ENCODE data around the gene DENND10. TPM values are rescaled to one million over a fixed set of nuclear protein-coding genes. Genes with fewer than 3 reads are reported as not detected.
"Not testable (repeated sequence)": the region's sequence is repeated elsewhere in the genome, so short reads cannot be mapped to it uniquely, and the experiment has no call there.

Gene DENND10
- polyA plus RNA-seq, 6 donors from 2014 or later = 10.0 to 24.2 (median 18.8) TPM

DNA sequence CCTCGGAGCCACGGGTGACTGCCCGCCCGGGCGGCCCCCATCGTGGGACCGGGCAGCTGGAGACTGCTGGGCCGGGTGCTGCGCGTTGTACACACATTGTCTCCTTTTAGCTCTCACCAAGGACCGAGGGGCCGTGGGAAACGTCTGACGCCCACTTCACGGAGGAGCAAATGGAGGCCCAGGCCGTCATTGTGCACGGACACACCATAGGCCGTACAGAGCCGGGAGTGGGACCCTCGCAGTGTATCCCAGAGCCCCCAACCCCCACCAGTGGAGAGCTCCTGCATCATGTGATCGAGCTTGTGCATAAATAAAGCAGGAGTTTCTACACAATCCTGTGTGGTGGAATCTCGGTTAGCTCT lies 722 bp downstream of the DENND10 start:
- Mint-ChIP-seq H3K27me3 (no peaks in the 10 kb centered on the region), H3K4me1 (peaks cover 0 to 9% (median 8%) of the 10 kb centered on the region in 3 donors), H3K9me3 (no peaks in the 10 kb centered on the region), H3K4me3 (peak overlapping the region; percentile 66 to 87 (median 80)), H3K36me3 (peaks cover 0 to 3% of the 10 kb centered on the region in 2 donors), H3K27ac (peak overlapping the region in 2 of 6 donors; percentile 24 to 49)
- no peak for DNase-seq
- no peak for ATAC-seq (ENCODE audit: low read depth in 2 of 2)

- DNase-seq = no peak
- no peaks in the 10 kb centered on the region for H3K27me3 Mint-ChIP-seq
- peak overlapping the region in 1 of 6 donors; percentile 49 for H3K27ac Mint-ChIP-seq
- peaks cover 0 to 9% (median 8%) of the 10 kb centered on the region in 3 donors for H3K4me1 Mint-ChIP-seq
- no peaks in the 10 kb centered on the region for H3K9me3 Mint-ChIP-seq
- peak overlapping the region; percentile 66 to 91 (median 80) for H3K4me3 Mint-ChIP-seq
- H3K36me3 Mint-ChIP-seq = peaks cover 0 to 3% of the 10 kb centered on the region in 2 donors
- no peak for ATAC-seq (ENCODE audit: low read depth in 2 of 2)
Measured at GRCh38 chr10:119105155-119105554, 1.2 kb downstream of the DENND10 start.

DNA sequence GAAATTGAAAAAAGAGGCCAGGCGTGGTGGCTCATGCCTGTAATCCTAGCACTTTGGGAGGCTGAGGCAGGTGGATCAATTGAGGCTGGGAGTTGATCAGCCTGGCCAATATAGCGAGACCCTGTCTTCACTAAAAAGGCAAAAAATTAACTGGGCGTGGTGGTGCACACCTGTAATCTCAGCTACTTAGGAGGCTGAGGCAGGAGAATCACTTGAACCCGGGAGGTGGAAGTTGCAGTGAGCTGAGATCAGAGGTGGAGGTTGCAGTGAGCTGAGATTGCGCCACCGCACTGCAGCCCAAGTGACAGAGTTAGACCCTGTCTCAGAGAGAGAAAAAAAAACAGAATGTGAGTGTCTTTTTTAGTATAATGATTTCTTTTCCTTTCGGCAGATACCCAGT lies 2.0 kb downstream of the DENND10 start:
- not testable (repeated sequence) for H3K27me3 Mint-ChIP-seq; DNase-seq; ATAC-seq (ENCODE audit: low read depth in 2 of 2); H3K27ac Mint-ChIP-seq; H3K36me3 Mint-ChIP-seq; H3K9me3 Mint-ChIP-seq; H3K4me1 Mint-ChIP-seq
- peak overlapping the region in 5 of 8 donors; percentile 29 to 91 (median 80) for H3K4me3 Mint-ChIP-seq

DNA sequence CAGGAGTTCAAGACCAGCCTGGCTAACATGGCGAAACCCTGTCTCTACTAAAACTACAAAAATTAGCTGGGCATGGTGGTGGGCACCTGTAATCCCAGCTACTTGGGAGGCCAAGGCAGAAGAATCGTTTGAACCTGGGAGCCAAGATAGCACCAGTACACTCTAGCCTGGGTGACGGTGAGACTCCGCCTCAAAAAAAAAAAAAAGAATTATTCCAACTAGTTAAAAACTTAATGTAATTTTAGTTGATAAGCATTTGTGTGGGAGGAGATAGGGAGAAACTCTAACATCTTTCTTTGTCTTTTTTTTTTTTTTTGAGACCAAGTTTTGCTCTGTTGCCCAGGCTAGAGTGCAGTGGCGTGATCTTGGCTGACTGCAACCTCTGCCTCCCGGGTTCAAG lies 3.2 kb downstream of the DENND10 start:
- H3K9me3 Mint-ChIP-seq; DNase-seq; H3K27ac Mint-ChIP-seq; H3K4me1 Mint-ChIP-seq; ATAC-seq (ENCODE audit: low read depth in 2 of 2); H3K36me3 Mint-ChIP-seq; H3K27me3 Mint-ChIP-seq: not testable (repeated sequence)
- peak overlapping the region in 1 of 8 donors; percentile 29 for H3K4me3 Mint-ChIP-seq

GRCh38 chr10:119107771-119108170 lies 3.9 kb downstream of the DENND10 start:
- ATAC-seq (ENCODE audit: low read depth in 2 of 2); H3K36me3 Mint-ChIP-seq; H3K9me3 Mint-ChIP-seq; H3K4me1 Mint-ChIP-seq; H3K27me3 Mint-ChIP-seq; H3K27ac Mint-ChIP-seq; DNase-seq: not testable (repeated sequence)
- H3K4me3 Mint-ChIP-seq = peak overlapping the region in 1 of 8 donors; percentile 29

- H3K36me3 Mint-ChIP-seq = peaks cover 3 to 10% of the 10 kb centered on the region in 2 donors
- H3K4me1 Mint-ChIP-seq = no peaks in the 10 kb centered on the region
- H3K27ac Mint-ChIP-seq = no peak overlapping the region
- no peaks in the 10 kb centered on the region for H3K9me3 Mint-ChIP-seq
- no peak overlapping the region for H3K4me3 Mint-ChIP-seq
- ATAC-seq (ENCODE audit: low read depth in 2 of 2) (no peak), DNase-seq (no peak)
- H3K27me3 Mint-ChIP-seq = no peaks in the 10 kb centered on the region
Measured at GRCh38 chr10:119112056-119112455, 8.1 kb downstream of the DENND10 start.

GRCh38 chr10:119113751-119114732 lies 10.1 kb downstream of the DENND10 start:
- ATAC-seq (ENCODE audit: low read depth in 2 of 2) = no peak
- Mint-ChIP-seq H3K4me1 (no peaks in the 10 kb centered on the region), H3K27ac (peak overlapping the region in 1 of 6 donors; percentile 39), H3K27me3 (no peaks in the 10 kb centered on the region), H3K36me3 (peaks cover 7 to 10% of the 10 kb centered on the region in 2 donors), H3K4me3 (no peak overlapping the region), H3K9me3 (no peaks in the 10 kb centered on the region)
- DNase-seq = no peak

DNA sequence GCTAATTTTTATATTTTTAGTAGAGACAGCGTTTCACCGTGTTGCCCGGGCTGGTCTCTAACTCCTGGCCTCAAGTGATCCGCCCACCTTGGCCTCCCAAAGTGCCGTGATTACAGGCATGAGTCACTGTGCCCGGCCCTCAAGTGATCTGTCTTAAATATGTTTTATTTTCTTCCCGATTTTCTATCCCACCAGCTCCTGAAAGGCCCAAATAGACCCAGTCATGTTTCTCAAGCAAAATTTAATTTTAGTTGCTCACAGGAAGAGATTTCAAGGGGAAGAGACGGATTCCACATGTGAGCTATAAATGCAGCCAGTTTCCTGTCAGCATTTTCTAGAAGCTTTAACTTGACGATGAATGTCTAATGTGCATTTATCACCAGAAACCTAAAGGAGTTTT lies 12.0 kb downstream of the DENND10 start:
- DNase-seq (no peak), ATAC-seq (ENCODE audit: low read depth in 2 of 2) (no peak)
- no peaks in the 10 kb centered on the region for H3K9me3 Mint-ChIP-seq
- H3K27me3 Mint-ChIP-seq = no peaks in the 10 kb centered on the region
- H3K4me1 Mint-ChIP-seq = no peaks in the 10 kb centered on the region
- no peak overlapping the region for H3K4me3 Mint-ChIP-seq
- H3K36me3 Mint-ChIP-seq = peaks cover 4 to 10% of the 10 kb centered on the region in 2 donors
- H3K27ac Mint-ChIP-seq = no peak overlapping the region

- Mint-ChIP-seq H3K4me3 (no peak overlapping the region), H3K4me1 (peaks cover 0 to under 1% (median 0%) of the 10 kb centered on the region in 3 donors), H3K36me3 (peaks cover 4 to 10% of the 10 kb centered on the region in 2 donors)
Measured at GRCh38 chr10:119116326-119116951, 12.5 kb downstream of the DENND10 start.

GRCh38 chr10:119118231-119118630 lies 14.3 kb downstream of the DENND10 start:
- H3K4me1 Mint-ChIP-seq = peaks cover 0 to 2% (median 0%) of the 10 kb centered on the region in 3 donors
- H3K36me3 Mint-ChIP-seq = peaks cover 9 to 17% of the 10 kb centered on the region in 2 donors
- no peaks in the 10 kb centered on the region for H3K9me3 Mint-ChIP-seq

More at GRCh38 chr10:119116326-119116951, 12.5 kb downstream of the DENND10 start:
- ATAC-seq (ENCODE audit: low read depth in 2 of 2) (no peak), DNase-seq (no peak)
- H3K9me3 Mint-ChIP-seq = no peaks in the 10 kb centered on the region
- H3K27ac Mint-ChIP-seq = no peak overlapping the region
- no peaks in the 10 kb centered on the region for H3K27me3 Mint-ChIP-seq

GRCh38 chr10:119119400-119119799 lies 15.5 kb downstream of the DENND10 start:
- Mint-ChIP-seq H3K4me1 (peaks cover 0 to 2% (median 0%) of the 10 kb centered on the region in 3 donors), H3K27me3 (no peaks in the 10 kb centered on the region), H3K4me3 (no peak overlapping the region), H3K27ac (peak overlapping the region in 1 of 6 donors; percentile 39), H3K36me3 (peaks cover 9% of the 10 kb centered on the region in 2 donors), H3K9me3 (no peaks in the 10 kb centered on the region)
- no peak for DNase-seq
- no peak for ATAC-seq (ENCODE audit: low read depth in 2 of 2)

More at GRCh38 chr10:119118231-119118630, 14.3 kb downstream of the DENND10 start:
- no peak overlapping the region for H3K27ac Mint-ChIP-seq
- ATAC-seq (ENCODE audit: low read depth in 2 of 2) = no peak
- no peaks in the 10 kb centered on the region for H3K27me3 Mint-ChIP-seq
- H3K4me3 Mint-ChIP-seq = no peak overlapping the region
- no peak for DNase-seq

- Mint-ChIP-seq H3K4me3 (no peak overlapping the region), H3K27me3 (no peaks in the 10 kb centered on the region), H3K4me1 (peaks cover 0 to 2% (median 0%) of the 10 kb centered on the region in 3 donors), H3K27ac (no peak overlapping the region), H3K36me3 (peaks cover 7 to 9% of the 10 kb centered on the region in 2 donors), H3K9me3 (no peaks in the 10 kb centered on the region)
- ATAC-seq (ENCODE audit: low read depth in 2 of 2) (no peak), DNase-seq (no peak)
Measured at GRCh38 chr10:119120413-119120867, 16.5 kb downstream of the DENND10 start.

GRCh38 chr10:119120875-119121274 lies 17.0 kb downstream of the DENND10 start:
- H3K36me3 Mint-ChIP-seq = peaks cover 11 to 12% of the 10 kb centered on the region in 2 donors
- no peaks in the 10 kb centered on the region for H3K9me3 Mint-ChIP-seq
- DNase-seq (no peak), ATAC-seq (ENCODE audit: low read depth in 2 of 2) (no peak)
- H3K27me3 Mint-ChIP-seq = no peaks in the 10 kb centered on the region
- no peak overlapping the region for H3K27ac Mint-ChIP-seq
- H3K4me1 Mint-ChIP-seq = peaks cover 0 to 2% (median 0%) of the 10 kb centered on the region in 3 donors
- no peak overlapping the region for H3K4me3 Mint-ChIP-seq

Measured in naive B cell (primary cell).